Neural progenitor cell (in vitro differentiated cells): ENCODE results near the gene MTCL3.

Experiments
- CTCF ChIP-seq: fragments of 200-600 bp; sonication (generic); IDR thresholded peaks from 2 replicates; pipeline ENCODE4 v1.5.1; 2017; ENCODE audit warnings: antibody characterized with exemption, mild to moderate bottlenecking
- EZH2phosphoT487 ChIP-seq: fragments of 200-600 bp; sonication (generic); IDR thresholded peaks from 2 replicates; pipeline ENCODE4 v1.6.1; 2017; ENCODE audit warnings: antibody characterized with exemption

- no peak for TF ChIP-seq EZH2phosphoT487
- TF ChIP-seq CTCF = no peak
Observed at GRCh38 chr6:127463056-127463455, 56.1 kb downstream of the MTCL3 start.
